ENCODE results near the gene SPTA1.

The SPTA1 gene

DNA sequence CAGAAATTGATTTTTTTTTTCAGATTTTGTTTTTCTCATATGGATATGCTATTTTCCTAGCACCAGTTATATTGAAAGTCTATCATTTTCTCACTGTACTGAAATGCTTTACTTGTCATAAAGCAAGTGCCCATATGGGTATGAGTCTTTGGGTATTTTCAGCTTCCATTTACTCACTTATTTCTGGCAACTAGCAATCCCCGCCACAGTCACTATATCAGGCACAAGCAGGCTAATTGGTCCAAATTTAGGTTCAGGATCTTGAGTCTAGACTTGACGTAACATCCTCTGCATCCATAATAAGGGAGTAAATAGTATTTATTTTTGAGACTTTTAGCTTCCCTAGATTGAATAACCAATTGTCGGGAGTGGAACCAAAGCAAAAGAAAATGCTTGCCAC is 109.0 kb downstream of the SPTA1 start:
- no peak for DNase-seq (ENCODE audit: low read depth in 4 of 4, low spot score in 1 of 4)

DNA sequence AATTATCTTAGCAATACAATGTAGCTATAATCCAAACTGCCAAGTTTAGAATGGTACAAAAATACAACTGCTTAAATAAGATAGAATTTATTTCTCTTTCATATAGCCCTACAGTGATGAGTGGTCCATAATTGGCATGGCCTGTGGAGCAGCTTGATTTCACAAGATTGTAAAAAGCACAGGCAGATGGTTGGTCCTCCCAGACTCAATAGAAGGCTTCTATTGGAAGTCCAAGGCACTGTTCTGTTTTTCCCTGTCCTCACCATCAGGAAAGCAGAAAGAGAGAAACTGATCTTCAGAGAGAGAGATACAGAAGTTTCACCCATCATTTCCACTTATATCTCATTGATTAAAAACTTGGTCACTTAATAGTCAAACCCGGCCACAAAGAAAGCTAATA is 114.3 kb downstream of the SPTA1 start:
- DNase-seq (ENCODE audit: low read depth in 4 of 4, low spot score in 1 of 4): no peak

DNA sequence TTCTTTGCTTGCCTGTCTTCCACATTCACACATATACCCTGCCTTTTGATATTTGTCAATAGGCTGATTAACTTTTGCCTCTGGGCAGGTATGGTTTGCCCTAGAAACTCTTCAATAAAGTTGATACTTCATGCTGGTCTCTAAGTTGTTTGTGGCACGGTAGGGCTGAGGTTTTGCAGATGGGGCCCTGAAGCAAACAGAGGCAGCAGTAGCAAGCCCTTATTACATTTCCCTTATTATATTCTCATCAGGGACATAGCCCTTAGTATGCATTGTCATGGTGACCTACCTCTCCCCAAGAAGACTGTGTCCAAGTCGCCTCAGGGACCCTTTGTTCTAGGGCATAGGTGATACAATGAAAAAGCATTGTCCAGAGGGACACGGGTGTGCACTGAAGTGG is 116.0 kb downstream of the SPTA1 start, which contains the start of gene OR6P1:
Gene OR6P1, minus strand, starts transcription at position 101 of the 400 bp plus-strand sequence. CDS start 6,976 bp downstream, outside the sequence.
- DNase-seq (ENCODE audit: low read depth in 4 of 4, low spot score in 1 of 4): no peak

DNA sequence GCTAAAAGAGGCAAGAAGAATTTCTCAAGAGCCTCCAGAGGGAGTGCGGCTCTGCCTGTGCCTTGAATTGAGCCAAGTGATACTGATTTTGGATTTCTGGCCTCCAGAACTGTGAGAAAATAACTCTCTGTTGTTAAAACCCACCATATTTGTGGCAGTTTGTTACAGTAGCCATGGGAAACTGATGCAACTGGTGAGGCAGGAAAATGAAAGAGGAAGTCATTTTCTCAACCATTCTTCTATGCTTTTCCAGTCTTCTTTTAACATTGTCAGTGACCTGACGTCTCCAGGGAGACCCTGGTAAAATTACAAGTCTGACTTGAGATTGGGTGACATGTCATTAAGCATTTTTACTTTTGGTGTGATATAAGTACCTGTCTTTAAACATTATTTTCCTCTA is 121.9 kb downstream of the SPTA1 start:
- DNase-seq (ENCODE audit: low read depth in 4 of 4, low spot score in 1 of 4): no peak

DNA sequence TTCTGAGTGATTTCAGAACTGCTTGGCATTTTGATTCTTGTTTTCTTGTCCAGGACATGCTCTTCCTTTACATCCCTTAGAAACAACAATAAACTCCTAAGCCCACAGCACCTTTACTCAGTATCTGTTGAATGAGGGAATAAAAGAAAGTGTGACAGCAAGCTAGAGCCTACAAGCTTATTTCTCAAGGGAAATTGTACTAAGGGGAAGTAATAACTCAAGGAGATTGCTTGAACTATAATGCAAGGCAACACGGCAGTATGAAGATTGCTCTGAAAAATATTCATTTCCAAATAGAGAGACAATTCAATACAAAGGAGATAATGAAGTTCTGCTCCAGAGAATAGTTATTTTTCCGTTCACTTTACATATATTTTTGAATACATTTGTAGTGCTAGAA is 122.7 kb downstream of the SPTA1 start:
- no peak for DNase-seq (ENCODE audit: low read depth in 4 of 4, low spot score in 1 of 4)

Measured in stimulated activated CD4-positive, alpha-beta T cell treated with anti-CD3 and anti-CD28 coated beads, Interleukin-1b, Interleukin-23, amount 100 ng/mL, for 24 hours (primary cell).